Measurements from ENCODE around the gene FAT1.
"Not testable (repeated sequence)": the region's sequence is repeated elsewhere in the genome, so short reads cannot be mapped to it uniquely, and the experiment has no call there.

Gene FAT1

GRCh38 chr4:186666750-186667149 is 56.9 kb downstream of the FAT1 start:
- Histone ChIP-seq H3K4me3 (ENCODE audit: low read depth in 1 of 2, low read length in 2 of 2) (no peak overlapping the region), H3K27me3 (ENCODE audit: control insufficient read depth in 1 of 2, insufficient read depth in 2 of 2, low read length in 2 of 2) (no peaks in the 10 kb centered on the region), H3K36me3 (ENCODE audit: control insufficient read depth in 1 of 2, insufficient read depth in 2 of 2, low read length in 2 of 2) (peaks cover 3 to 14% of the 10 kb centered on the region in 2 donors), H3K9me3 (ENCODE audit: control insufficient read depth in 1 of 2, low read length in 2 of 2) (no peaks in the 10 kb centered on the region), H3K4me1 (ENCODE audit: control insufficient read depth in 1 of 2, insufficient read depth in 2 of 2, low read length in 2 of 2) (peaks cover 3 to 15% of the 10 kb centered on the region in 2 donors), H3K9ac (ENCODE audit: low read depth in 1 of 2, low read length in 2 of 2) (no peak overlapping the region), H3K27ac (ENCODE audit: low read depth, low read length) (no peak overlapping the region)

- no peak overlapping the region for H3K9ac ChIP-seq (ENCODE audit: low read depth in 1 of 2, low read length in 2 of 2)
- H3K27me3 ChIP-seq (ENCODE audit: control insufficient read depth in 1 of 2, insufficient read depth in 2 of 2, low read length in 2 of 2) = no peaks in the 10 kb centered on the region
- H3K27ac ChIP-seq (ENCODE audit: low read depth, low read length) = no peak overlapping the region
- H3K4me3 ChIP-seq (ENCODE audit: low read depth in 1 of 2, low read length in 2 of 2) = no peak overlapping the region
- peaks cover 3 to 19% of the 10 kb centered on the region in 2 donors for H3K36me3 ChIP-seq (ENCODE audit: control insufficient read depth in 1 of 2, insufficient read depth in 2 of 2, low read length in 2 of 2)
- no peaks in the 10 kb centered on the region for H3K9me3 ChIP-seq (ENCODE audit: control insufficient read depth in 1 of 2, low read length in 2 of 2)
- H3K4me1 ChIP-seq (ENCODE audit: control insufficient read depth in 1 of 2, insufficient read depth in 2 of 2, low read length in 2 of 2) = peaks cover 3 to 15% of the 10 kb centered on the region in 2 donors
These were observed 57.4 kb downstream of the FAT1 start for GRCh38 chr4:186666252-186666651.

- Histone ChIP-seq H3K4me1 (ENCODE audit: control insufficient read depth in 1 of 2, insufficient read depth in 2 of 2, low read length in 2 of 2) (peaks cover 0 to 30% of the 10 kb centered on the region in 2 donors), H3K9me3 (ENCODE audit: control insufficient read depth in 1 of 2, low read length in 2 of 2) (no peaks in the 10 kb centered on the region), H3K9ac (ENCODE audit: low read depth in 1 of 2, low read length in 2 of 2) (no peak overlapping the region), H3K36me3 (ENCODE audit: control insufficient read depth in 1 of 2, insufficient read depth in 2 of 2, low read length in 2 of 2) (peaks cover 3 to 33% of the 10 kb centered on the region in 2 donors), H3K27ac (ENCODE audit: low read depth, low read length) (no peak overlapping the region), H3K27me3 (ENCODE audit: control insufficient read depth in 1 of 2, insufficient read depth in 2 of 2, low read length in 2 of 2) (no peaks in the 10 kb centered on the region), H3K4me3 (ENCODE audit: low read depth in 1 of 2, low read length in 2 of 2) (no peak overlapping the region)
These were observed 63.3 kb downstream of the FAT1 start for GRCh38 chr4:186660403-186660802.

GRCh38 chr4:186659935-186660334 is 63.7 kb downstream of the FAT1 start:
- H3K36me3 ChIP-seq (ENCODE audit: control insufficient read depth in 1 of 2, insufficient read depth in 2 of 2, low read length in 2 of 2) = peaks cover 3 to 33% of the 10 kb centered on the region in 2 donors
- no peak overlapping the region for H3K4me3 ChIP-seq (ENCODE audit: low read depth in 1 of 2, low read length in 2 of 2)
- no peak overlapping the region for H3K9ac ChIP-seq (ENCODE audit: low read depth in 1 of 2, low read length in 2 of 2)
- no peak overlapping the region for H3K27ac ChIP-seq (ENCODE audit: low read depth, low read length)
- H3K27me3 ChIP-seq (ENCODE audit: control insufficient read depth in 1 of 2, insufficient read depth in 2 of 2, low read length in 2 of 2) = no peaks in the 10 kb centered on the region
- no peaks in the 10 kb centered on the region for H3K9me3 ChIP-seq (ENCODE audit: control insufficient read depth in 1 of 2, low read length in 2 of 2)
- H3K4me1 ChIP-seq (ENCODE audit: control insufficient read depth in 1 of 2, insufficient read depth in 2 of 2, low read length in 2 of 2) = peaks cover 0 to 30% of the 10 kb centered on the region in 2 donors

- Histone ChIP-seq H3K4me1 (ENCODE audit: control insufficient read depth in 1 of 2, insufficient read depth in 2 of 2, low read length in 2 of 2) (peaks cover 0 to 30% of the 10 kb centered on the region in 2 donors), H3K36me3 (ENCODE audit: control insufficient read depth in 1 of 2, insufficient read depth in 2 of 2, low read length in 2 of 2) (peaks cover 3 to 33% of the 10 kb centered on the region in 2 donors)
- H3K27ac ChIP-seq (ENCODE audit: low read depth, low read length); H3K9me3 ChIP-seq (ENCODE audit: control insufficient read depth in 1 of 2, low read length in 2 of 2); H3K27me3 ChIP-seq (ENCODE audit: control insufficient read depth in 1 of 2, insufficient read depth in 2 of 2, low read length in 2 of 2); H3K4me3 ChIP-seq (ENCODE audit: low read depth in 1 of 2, low read length in 2 of 2); H3K9ac ChIP-seq (ENCODE audit: low read depth in 1 of 2, low read length in 2 of 2): not testable (repeated sequence)
These were observed 64.2 kb downstream of the FAT1 start for GRCh38 chr4:186659456-186659855.

GRCh38 chr4:186658657-186659056 is 65.0 kb downstream of the FAT1 start:
- Histone ChIP-seq H3K9me3 (ENCODE audit: control insufficient read depth in 1 of 2, low read length in 2 of 2) (no peaks in the 10 kb centered on the region), H3K9ac (ENCODE audit: low read depth in 1 of 2, low read length in 2 of 2) (no peak overlapping the region), H3K4me3 (ENCODE audit: low read depth in 1 of 2, low read length in 2 of 2) (no peak overlapping the region), H3K27ac (ENCODE audit: low read depth, low read length) (no peak overlapping the region), H3K27me3 (ENCODE audit: control insufficient read depth in 1 of 2, insufficient read depth in 2 of 2, low read length in 2 of 2) (no peaks in the 10 kb centered on the region), H3K4me1 (ENCODE audit: control insufficient read depth in 1 of 2, insufficient read depth in 2 of 2, low read length in 2 of 2) (peaks cover 0 to 30% of the 10 kb centered on the region in 2 donors), H3K36me3 (ENCODE audit: control insufficient read depth in 1 of 2, insufficient read depth in 2 of 2, low read length in 2 of 2) (peaks cover 3 to 40% of the 10 kb centered on the region in 2 donors)

- Histone ChIP-seq H3K9me3 (ENCODE audit: control insufficient read depth in 1 of 2, low read length in 2 of 2) (no peaks in the 10 kb centered on the region), H3K27ac (ENCODE audit: low read depth, low read length) (no peak overlapping the region)
These were observed 65.9 kb downstream of the FAT1 start for GRCh38 chr4:186657764-186658163.

GRCh38 chr4:186653969-186654368 is 69.7 kb downstream of the FAT1 start:
- no peaks in the 10 kb centered on the region for H3K27me3 ChIP-seq (ENCODE audit: control insufficient read depth in 1 of 2, insufficient read depth in 2 of 2, low read length in 2 of 2)
- H3K9me3 ChIP-seq (ENCODE audit: control insufficient read depth in 1 of 2, low read length in 2 of 2) = no peaks in the 10 kb centered on the region
- peaks cover 3 to 26% of the 10 kb centered on the region in 2 donors for H3K36me3 ChIP-seq (ENCODE audit: control insufficient read depth in 1 of 2, insufficient read depth in 2 of 2, low read length in 2 of 2)
- H3K27ac ChIP-seq (ENCODE audit: low read depth, low read length) = no peak overlapping the region
- H3K9ac ChIP-seq (ENCODE audit: low read depth in 1 of 2, low read length in 2 of 2) = no peak overlapping the region
- H3K4me3 ChIP-seq (ENCODE audit: low read depth in 1 of 2, low read length in 2 of 2) = no peak overlapping the region
- H3K4me1 ChIP-seq (ENCODE audit: control insufficient read depth in 1 of 2, insufficient read depth in 2 of 2, low read length in 2 of 2) = peaks cover 4 to 16% of the 10 kb centered on the region in 2 donors

More at GRCh38 chr4:186657764-186658163, 65.9 kb downstream of the FAT1 start:
- H3K4me3 ChIP-seq (ENCODE audit: low read depth in 1 of 2, low read length in 2 of 2) = no peak overlapping the region
- no peak overlapping the region for H3K9ac ChIP-seq (ENCODE audit: low read depth in 1 of 2, low read length in 2 of 2)
- no peaks in the 10 kb centered on the region for H3K27me3 ChIP-seq (ENCODE audit: control insufficient read depth in 1 of 2, insufficient read depth in 2 of 2, low read length in 2 of 2)
- H3K36me3 ChIP-seq (ENCODE audit: control insufficient read depth in 1 of 2, insufficient read depth in 2 of 2, low read length in 2 of 2) = peaks cover 0 to 42% of the 10 kb centered on the region in 2 donors
- H3K4me1 ChIP-seq (ENCODE audit: control insufficient read depth in 1 of 2, insufficient read depth in 2 of 2, low read length in 2 of 2) = peaks cover 0 to 30% of the 10 kb centered on the region in 2 donors

- Histone ChIP-seq H3K4me3 (ENCODE audit: low read depth in 1 of 2, low read length in 2 of 2) (peak overlapping the region in 1 of 2 donors; percentile 1), H3K27ac (ENCODE audit: low read depth, low read length) (no peak overlapping the region), H3K4me1 (ENCODE audit: control insufficient read depth in 1 of 2, insufficient read depth in 2 of 2, low read length in 2 of 2) (peaks cover 4 to 5% of the 10 kb centered on the region in 2 donors), H3K9me3 (ENCODE audit: control insufficient read depth in 1 of 2, low read length in 2 of 2) (no peaks in the 10 kb centered on the region), H3K27me3 (ENCODE audit: control insufficient read depth in 1 of 2, insufficient read depth in 2 of 2, low read length in 2 of 2) (no peaks in the 10 kb centered on the region), H3K9ac (ENCODE audit: low read depth in 1 of 2, low read length in 2 of 2) (no peak overlapping the region), H3K36me3 (ENCODE audit: control insufficient read depth in 1 of 2, insufficient read depth in 2 of 2, low read length in 2 of 2) (peaks cover 3 to 26% of the 10 kb centered on the region in 2 donors)
These were observed 72.0 kb downstream of the FAT1 start for GRCh38 chr4:186651624-186652023.

GRCh38 chr4:186651181-186651603 is 72.5 kb downstream of the FAT1 start:
- H3K36me3 ChIP-seq (ENCODE audit: control insufficient read depth in 1 of 2, insufficient read depth in 2 of 2, low read length in 2 of 2) = peaks cover 3 to 22% of the 10 kb centered on the region in 2 donors
- no peaks in the 10 kb centered on the region for H3K9me3 ChIP-seq (ENCODE audit: control insufficient read depth in 1 of 2, low read length in 2 of 2)
- H3K27ac ChIP-seq (ENCODE audit: low read depth, low read length) = no peak overlapping the region
- peaks cover 4 to 5% of the 10 kb centered on the region in 2 donors for H3K4me1 ChIP-seq (ENCODE audit: control insufficient read depth in 1 of 2, insufficient read depth in 2 of 2, low read length in 2 of 2)
- H3K4me3 ChIP-seq (ENCODE audit: low read depth in 1 of 2, low read length in 2 of 2) = peak overlapping the region in 1 of 2 donors; percentile 1
- H3K9ac ChIP-seq (ENCODE audit: low read depth in 1 of 2, low read length in 2 of 2) = no peak overlapping the region
- H3K27me3 ChIP-seq (ENCODE audit: control insufficient read depth in 1 of 2, insufficient read depth in 2 of 2, low read length in 2 of 2) = no peaks in the 10 kb centered on the region

Measured in duodenal mucosa (tissue), 2 donors.